ENCODE measurements around the gene TESMIN. TPM values are rescaled to one million over a fixed set of nuclear protein-coding genes. Genes with fewer than 3 reads are reported as not detected.

Gene TESMIN
- total and polyA plus RNA-seq, 8 donors = 1.1 to 14.2 (median 12.6) TPM

GRCh38 chr11:68735125-68735524 lies 16.2 kb downstream of the TESMIN start:
- no peaks in the 10 kb centered on the region for H3K27me3 ChIP-seq
- no peaks in the 10 kb centered on the region for H3K36me3 ChIP-seq
- H3K4me1 ChIP-seq = peaks cover 0 to 14% of the 10 kb centered on the region in 2 donors
- intact Hi-C loops (cut with DNase I) = no loop called here
- H3K4me3 ChIP-seq = no peak overlapping the region
- peak overlapping the region in 1 of 2 donors; percentile 64 for H3K27ac ChIP-seq
- no peak for TF ChIP-seq CTCF (IDR thresholded peaks at IDR 0.05)
- peak in 1 of 4 donors; percentile 82 for DNase-seq
- H3K9me3 ChIP-seq = no peaks in the 10 kb centered on the region
- ATAC-seq = no peak

GRCh38 chr11:68734111-68734510 lies 17.2 kb downstream of the TESMIN start:
- ATAC-seq (no peak), DNase-seq (no peak)
- Histone ChIP-seq H3K9me3 (no peaks in the 10 kb centered on the region), H3K27me3 (no peaks in the 10 kb centered on the region), H3K27ac (no peak overlapping the region), H3K4me1 (peaks cover 0 to 14% of the 10 kb centered on the region in 2 donors), H3K4me3 (no peak overlapping the region), H3K36me3 (no peaks in the 10 kb centered on the region)
- intact Hi-C loops (cut with DNase I) = no loop called here
- no peak for TF ChIP-seq CTCF (IDR thresholded peaks at IDR 0.05)

GRCh38 chr11:68727783-68728182 lies 23.5 kb downstream of the TESMIN start:
- no peak overlapping the region for H3K4me3 ChIP-seq
- intact Hi-C loops (cut with DNase I) = no loop called here
- H3K27ac ChIP-seq = no peak overlapping the region
- DNase-seq (no peak), ATAC-seq (no peak)
- no peak for TF ChIP-seq CTCF (IDR thresholded peaks at IDR 0.05)
- no peaks in the 10 kb centered on the region for H3K27me3 ChIP-seq
- no peaks in the 10 kb centered on the region for H3K4me1 ChIP-seq
- H3K36me3 ChIP-seq = no peaks in the 10 kb centered on the region
- H3K9me3 ChIP-seq = no peaks in the 10 kb centered on the region

GRCh38 chr11:68724293-68724692 lies 27.0 kb downstream of the TESMIN start:
- TF ChIP-seq CTCF (IDR thresholded peaks at IDR 0.05) = no peak
- peak; percentile 27 for ATAC-seq

GRCh38 chr11:68722143-68722542 lies 29.2 kb downstream of the TESMIN start:
- no peak for TF ChIP-seq CTCF (IDR thresholded peaks at IDR 0.05)

More at GRCh38 chr11:68724293-68724692, 27.0 kb downstream of the TESMIN start:
- intact Hi-C loops (cut with DNase I) = no loop called here
- H3K27me3 ChIP-seq = peaks cover 0 to 6% of the 10 kb centered on the region in 2 donors
- no peak overlapping the region for H3K27ac ChIP-seq
- H3K36me3 ChIP-seq = no peaks in the 10 kb centered on the region
- H3K4me1 ChIP-seq = no peaks in the 10 kb centered on the region
- no peak for DNase-seq
- no peak overlapping the region for H3K4me3 ChIP-seq
- H3K9me3 ChIP-seq = no peaks in the 10 kb centered on the region

More at GRCh38 chr11:68722143-68722542, 29.2 kb downstream of the TESMIN start:
- ATAC-seq (no peak), DNase-seq (no peak)
- no peaks in the 10 kb centered on the region for H3K36me3 ChIP-seq
- no peak overlapping the region for H3K27ac ChIP-seq
- H3K27me3 ChIP-seq = peaks cover 0 to 6% of the 10 kb centered on the region in 2 donors
- H3K9me3 ChIP-seq = no peaks in the 10 kb centered on the region
- no peak overlapping the region for H3K4me3 ChIP-seq
- intact Hi-C loops (cut with DNase I) = no loop called here
- H3K4me1 ChIP-seq = no peaks in the 10 kb centered on the region

Data from left lung (tissue), 10 donors.